ENCODE results near the gene TSTD2. TPM values are rescaled to one million over a fixed set of nuclear protein-coding genes. Genes with fewer than 3 reads are reported as not detected.

TSTD2 gene
- polyA plus RNA-seq, 1 of the 3 experiments (the other 2 are of a cell fraction): 11.5 TPM

GRCh38 chr9:97673922-97674321 lies 40.8 kb upstream of the TSTD2 start:
- CTCF ChIA-PET: interaction anchor here (0.7 to 1.7 kb wide), 2 partner anchors 20 to 227 kb away, joined by 3 to 4 read pairs; no protein-coding TSS in a partner anchor
- H3K9me2 ChIP-seq: no peaks in the 10 kb centered on the region
- no peaks in the 10 kb centered on the region for H3K9me3 ChIP-seq
- no peak overlapping the region for H3K9ac ChIP-seq
- no peaks in the 10 kb centered on the region for H4K20me1 ChIP-seq (ENCODE audit: insufficient read depth)
- WGBS (ENCODE audit: low lambda C conversion rate): 95% methylated on average over 3 of the region's 3 CpGs
- TF ChIP-seq RCOR1 (IDR thresholded peaks at IDR 0.05; ENCODE audit: low read length): no peak
- TF ChIP-seq JUND (IDR thresholded peaks at IDR 0.05): no peak
- TF ChIP-seq RAD21 (IDR thresholded peaks at IDR 0.05; ENCODE audit: low read length): no peak
- TF ChIP-seq GATA2 (CRISPR knock-in tag; IDR thresholded peaks at IDR 0.05): no peak
- TF ChIP-seq SMC3 (IDR thresholded peaks at IDR 0.05; ENCODE audit: low read depth, low read length): no peak
- no peak for TF ChIP-seq EP300 (IDR thresholded peaks at IDR 0.05; ENCODE audit: borderline replicate concordance in 1 of 2, low read depth in 1 of 2, low read length in 1 of 2)
- no peak for TF ChIP-seq NRF1 (IDR thresholded peaks at IDR 0.05; ENCODE audit: low read depth, low read length)
- no peak for TF ChIP-seq EZH2phosphoT487 (IDR thresholded peaks at IDR 0.05; ENCODE audit: borderline replicate concordance, low read depth)
- no peak for TF ChIP-seq USF2 (IDR thresholded peaks at IDR 0.05; ENCODE audit: borderline replicate concordance, low read depth, low read length)
- no peak for TF ChIP-seq PBX3 (IDR thresholded peaks at IDR 0.05)
- TF ChIP-seq FOXM1 (IDR thresholded peaks at IDR 0.05; ENCODE audit: low read depth): no peak
- TF ChIP-seq IRF3 (IDR thresholded peaks at IDR 0.05; ENCODE audit: low read depth, low read length): no peak
- TF ChIP-seq MEF2A (IDR thresholded peaks at IDR 0.05; ENCODE audit: borderline replicate concordance, low read depth): no peak
- TF ChIP-seq ZBTB33 (IDR thresholded peaks at IDR 0.05; ENCODE audit: borderline replicate concordance, low read depth): no peak
- TF ChIP-seq TAF1 (IDR thresholded peaks at IDR 0.05; ENCODE audit: borderline replicate concordance, low read depth, low read length): no peak
- no peak for TF ChIP-seq FOSL2 (IDR thresholded peaks at IDR 0.05; ENCODE audit: borderline replicate concordance, low read depth)
- no peak for TF ChIP-seq YY1 (IDR thresholded peaks at IDR 0.05; ENCODE audit: low read depth)
- TF ChIP-seq FOXJ3 (CRISPR knock-in tag; IDR thresholded peaks at IDR 0.05): no peak
- no peak for TF ChIP-seq POLR2AphosphoS5 (IDR thresholded peaks at IDR 0.05; ENCODE audit: low read depth, low read length)
- no peak for TF ChIP-seq GABPA (IDR thresholded peaks at IDR 0.05; ENCODE audit: low read depth)
- no peak overlapping the region for H3K4me2 ChIP-seq
- H3K4me1 ChIP-seq (ENCODE audit: control insufficient read depth in 1 of 2, insufficient read depth in 2 of 2, low read depth in 1 of 2, low read length in 1 of 2): no peaks in the 10 kb centered on the region
- no peak overlapping the region for H3K27ac ChIP-seq (ENCODE audit: low read depth in 2 of 2, low read length in 1 of 2)
- no peaks in the 10 kb centered on the region for H3K27me3 ChIP-seq (ENCODE audit: insufficient read depth)
- peaks cover 11% of the 10 kb centered on the region for H3F3A ChIP-seq (replicated peaks; ENCODE audit: insufficient read depth)
- no peak overlapping the region for H3K4me3 ChIP-seq (ENCODE audit: low read depth in 2 of 2, low read length in 1 of 2)
- POLR2A ChIA-PET: interaction anchor here (1.0 kb wide), 1 partner anchor 14 kb away, joined by 5 read pairs; no protein-coding TSS in a partner anchor
- peaks cover 78 to 92% of the 10 kb centered on the region in 2 experiments for H3K36me3 ChIP-seq (replicated peaks in 1 of 2; ENCODE audit: control insufficient read depth in 1 of 2, insufficient read depth in 2 of 2, low read length in 1 of 2)
- DNase-seq: no peak
- H3K79me2 ChIP-seq (ENCODE audit: insufficient read depth): peaks cover 1% of the 10 kb centered on the region
- H2AFZ ChIP-seq (ENCODE audit: low read depth): no peak overlapping the region

Measured in SK-N-SH (cell line).